Neural cell (in vitro differentiated cells): Measurements from ENCODE around the gene HTRA2. TPM values are rescaled to one million over a fixed set of nuclear protein-coding genes. Genes with fewer than 3 reads are reported as not detected.
A peak's percentile ranks its signal among the peaks of the same experiment; 100 is the strongest.

Experiments used
- H2AFZ ChIP-seq: fragments of 200-600, 300-800 bp; sonication (generic), shearing (Covaris generic); 2 replicates; pipeline ENCODE4 v1.6.0; 2014; ENCODE audit warnings: low read depth, mild to moderate bottlenecking, antibody characterized with exemption, low read length, moderate library complexity
- H3F3A ChIP-seq: fragments of 200-600 bp; shearing (Covaris generic); 2 replicates; pipeline ENCODE4 v1.6.1; 2016; ENCODE audit warnings: mild to moderate bottlenecking, moderate library complexity, mixed read lengths, antibody characterized with exemption, low read length; ENCODE audit not compliant: insufficient read depth, poor library complexity, severe bottlenecking
- H3K27ac ChIP-seq: fragments of 200-600, 300-800 bp; sonication (generic), shearing (Covaris generic); 2 replicates; pipeline ENCODE4 v1.5.1; 2014; ENCODE audit warnings: mild to moderate bottlenecking, low read length, moderate library complexity
- H3K27me3 ChIP-seq: fragments of 300-800, 200-600 bp; sonication (generic), shearing (Covaris generic); 2 replicates; pipeline ENCODE4 v1.6.0; 2014; ENCODE audit warnings: mild to moderate bottlenecking, low read depth, low read length, moderate library complexity; ENCODE audit not compliant: insufficient read depth
- H3K36me3 ChIP-seq: fragments of 300-800, 200-600 bp; sonication (generic), shearing (Covaris generic); 2 replicates; pipeline ENCODE4 v1.5.1; 2014; ENCODE audit warnings: mild to moderate bottlenecking, antibody characterized with exemption, low read length, moderate library complexity; ENCODE audit not compliant: insufficient read depth
- H3K4me2 ChIP-seq: fragments of 300-800, 200-600 bp; sonication (generic), shearing (Covaris generic); 2 replicates; pipeline ENCODE4 v1.6.0; 2014; ENCODE audit warnings: mild to moderate bottlenecking, low read length
- H3K4me3 ChIP-seq: fragments of 300-800, 200-600 bp; sonication (generic), shearing (Covaris generic); 2 replicates; pipeline ENCODE4 v1.5.1; 2014; ENCODE audit warnings: mild to moderate bottlenecking, low read length, moderate library complexity
- H3K79me2 ChIP-seq: fragments of 200-600 bp; shearing (Covaris generic); replicated peaks from 2 replicates; pipeline ENCODE4 v1.6.0; 2014; ENCODE audit warnings: mild to moderate bottlenecking, low read length, moderate library complexity; ENCODE audit not compliant: insufficient read depth
- H3K9ac ChIP-seq: fragments of 300-800, 200-600 bp; sonication (generic), shearing (Covaris generic); 2 replicates; pipeline ENCODE4 v1.6.1; 2016; ENCODE audit warnings: mild to moderate bottlenecking, low read length, mixed read lengths
- H3K9me2 ChIP-seq: fragments of 200-600 bp; shearing (Covaris generic); 2 replicates; pipeline ENCODE4 v1.6.1; 2016; ENCODE audit warnings: mild to moderate bottlenecking, low read length, mixed read lengths; ENCODE audit not compliant: insufficient read depth
- H3K9me3 ChIP-seq: fragments of 200-600, 300-800 bp; sonication (generic), shearing (Covaris generic); 2 replicates; pipeline ENCODE4 v1.6.1; 2016; ENCODE audit warnings: mild to moderate bottlenecking, mixed run types, low read length, moderate library complexity, mixed read lengths
- H4K20me1 ChIP-seq: fragments of 200-600 bp; shearing (Covaris generic); 2 replicates; pipeline ENCODE4 v1.6.1; 2016; ENCODE audit warnings: mild to moderate bottlenecking, mixed run types; ENCODE audit not compliant: insufficient read depth
- EP300 ChIP-seq: fragments of 450-650 bp; conservative IDR thresholded peaks from 2 replicates; pipeline ENCODE4 v1.6.1; 2014; ENCODE audit warnings: antibody characterized with exemption, mild to moderate bottlenecking, moderate library complexity; ENCODE audit not compliant: poor library complexity, severe bottlenecking
- EZH2 ChIP-seq: fragments of 200-600, 300-800 bp; shearing (Covaris generic), sonication (generic); IDR thresholded peaks from 2 replicates; pipeline ENCODE4 v1.6.1; 2014; ENCODE audit warnings: antibody characterized with exemption, low read length, borderline replicate concordance, mild to moderate bottlenecking; ENCODE audit not compliant: insufficient read depth, poor library complexity, severe bottlenecking
- MXI1 ChIP-seq: fragments of 450-650 bp; conservative IDR thresholded peaks from 2 replicates; pipeline ENCODE4 v1.6.1; 2014; ENCODE audit warnings: antibody characterized with exemption, mild to moderate bottlenecking; ENCODE audit not compliant: poor library complexity, severe bottlenecking
- POLR2AphosphoS5 ChIP-seq: IDR thresholded peaks from 2 replicates; pipeline ENCODE4 v1.6.1; 2012
- RAD21 ChIP-seq: fragments of 450-650 bp; conservative IDR thresholded peaks from 2 replicates; pipeline ENCODE4 v1.6.1; 2014; ENCODE audit warnings: antibody characterized with exemption, mild to moderate bottlenecking, moderate library complexity
- SMC3 ChIP-seq: fragments of 450-650 bp; conservative IDR thresholded peaks from 2 replicates; pipeline ENCODE4 v1.6.1; 2014; ENCODE audit warnings: antibody characterized with exemption, mild to moderate bottlenecking, moderate library complexity; ENCODE audit not compliant: poor library complexity
- TAF1 ChIP-seq: IDR thresholded peaks from 2 replicates; pipeline ENCODE4 v1.6.1; 2012; ENCODE audit warnings: low read depth
- polyA plus RNA-seq: library from polyadenylated mRNA; depleted of rRNA; stranded (reverse); fragments of >200 nt; gene quantifications from 2 replicates; pipeline ENCODE4 v1.2.3, GENCODE V29; 2014
- TF ChIP-seq, protein P1 (sequence below): fragments of 450-650 bp; IDR thresholded peaks from 2 replicates; pipeline ENCODE4 v1.5.1; 2014; ENCODE audit warnings: antibody characterized with exemption, mild to moderate bottlenecking, moderate library complexity; ENCODE audit not compliant: poor library complexity, severe bottlenecking
- TF ChIP-seq, protein P2 (sequence below): IDR thresholded peaks from 2 replicates; pipeline ENCODE4 v1.6.1; 2012; ENCODE audit warnings: borderline replicate concordance

The HTRA2 gene
- polyA plus RNA-seq, 1 donor from 2014 or later, result 126 TPM

DNA sequence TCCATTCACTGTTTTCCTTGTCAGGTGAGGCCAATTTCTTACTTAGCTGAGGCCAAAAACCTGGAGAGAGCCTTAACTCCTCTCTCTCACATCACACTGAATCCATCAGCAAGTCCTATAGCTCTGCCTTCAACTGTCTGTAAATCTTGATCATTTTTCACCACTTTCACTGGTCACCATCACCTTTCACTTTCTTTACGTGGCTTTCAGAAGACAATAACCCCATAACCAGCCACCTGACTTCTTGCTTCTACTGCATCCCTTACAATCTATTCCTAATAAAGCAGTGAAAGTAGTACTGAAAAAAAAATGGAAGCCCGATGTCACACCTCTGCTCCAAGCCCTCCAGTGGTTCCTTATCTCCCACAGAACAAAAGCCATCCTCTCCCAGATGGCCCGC, 16.3 kb downstream of the HTRA2 start:
- Histone ChIP-seq H4K20me1 (no peaks in the 10 kb centered on the region), H3K27me3 (peaks cover 30% of the 10 kb centered on the region), H3F3A (no peaks in the 10 kb centered on the region), H3K9ac (no peak overlapping the region), H2AFZ (no peak overlapping the region), H3K79me2 (no peaks in the 10 kb centered on the region), H3K27ac (no peak overlapping the region), H3K4me2 (no peak overlapping the region), H3K4me3 (no peak overlapping the region), H3K36me3 (no peaks in the 10 kb centered on the region), H3K9me3 (no peaks in the 10 kb centered on the region), H3K9me2 (no peaks in the 10 kb centered on the region)
- no peak for TF ChIP-seq MXI1
- no peak for TF ChIP-seq SMC3
- TF ChIP-seq, protein P1, sequence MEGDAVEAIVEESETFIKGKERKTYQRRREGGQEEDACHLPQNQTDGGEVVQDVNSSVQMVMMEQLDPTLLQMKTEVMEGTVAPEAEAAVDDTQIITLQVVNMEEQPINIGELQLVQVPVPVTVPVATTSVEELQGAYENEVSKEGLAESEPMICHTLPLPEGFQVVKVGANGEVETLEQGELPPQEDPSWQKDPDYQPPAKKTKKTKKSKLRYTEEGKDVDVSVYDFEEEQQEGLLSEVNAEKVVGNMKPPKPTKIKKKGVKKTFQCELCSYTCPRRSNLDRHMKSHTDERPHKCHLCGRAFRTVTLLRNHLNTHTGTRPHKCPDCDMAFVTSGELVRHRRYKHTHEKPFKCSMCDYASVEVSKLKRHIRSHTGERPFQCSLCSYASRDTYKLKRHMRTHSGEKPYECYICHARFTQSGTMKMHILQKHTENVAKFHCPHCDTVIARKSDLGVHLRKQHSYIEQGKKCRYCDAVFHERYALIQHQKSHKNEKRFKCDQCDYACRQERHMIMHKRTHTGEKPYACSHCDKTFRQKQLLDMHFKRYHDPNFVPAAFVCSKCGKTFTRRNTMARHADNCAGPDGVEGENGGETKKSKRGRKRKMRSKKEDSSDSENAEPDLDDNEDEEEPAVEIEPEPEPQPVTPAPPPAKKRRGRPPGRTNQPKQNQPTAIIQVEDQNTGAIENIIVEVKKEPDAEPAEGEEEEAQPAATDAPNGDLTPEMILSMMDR, result no peak
- no peak for TF ChIP-seq TAF1
- TF ChIP-seq EP300, result no peak
- no peak for TF ChIP-seq RAD21
- TF ChIP-seq, protein P2, sequence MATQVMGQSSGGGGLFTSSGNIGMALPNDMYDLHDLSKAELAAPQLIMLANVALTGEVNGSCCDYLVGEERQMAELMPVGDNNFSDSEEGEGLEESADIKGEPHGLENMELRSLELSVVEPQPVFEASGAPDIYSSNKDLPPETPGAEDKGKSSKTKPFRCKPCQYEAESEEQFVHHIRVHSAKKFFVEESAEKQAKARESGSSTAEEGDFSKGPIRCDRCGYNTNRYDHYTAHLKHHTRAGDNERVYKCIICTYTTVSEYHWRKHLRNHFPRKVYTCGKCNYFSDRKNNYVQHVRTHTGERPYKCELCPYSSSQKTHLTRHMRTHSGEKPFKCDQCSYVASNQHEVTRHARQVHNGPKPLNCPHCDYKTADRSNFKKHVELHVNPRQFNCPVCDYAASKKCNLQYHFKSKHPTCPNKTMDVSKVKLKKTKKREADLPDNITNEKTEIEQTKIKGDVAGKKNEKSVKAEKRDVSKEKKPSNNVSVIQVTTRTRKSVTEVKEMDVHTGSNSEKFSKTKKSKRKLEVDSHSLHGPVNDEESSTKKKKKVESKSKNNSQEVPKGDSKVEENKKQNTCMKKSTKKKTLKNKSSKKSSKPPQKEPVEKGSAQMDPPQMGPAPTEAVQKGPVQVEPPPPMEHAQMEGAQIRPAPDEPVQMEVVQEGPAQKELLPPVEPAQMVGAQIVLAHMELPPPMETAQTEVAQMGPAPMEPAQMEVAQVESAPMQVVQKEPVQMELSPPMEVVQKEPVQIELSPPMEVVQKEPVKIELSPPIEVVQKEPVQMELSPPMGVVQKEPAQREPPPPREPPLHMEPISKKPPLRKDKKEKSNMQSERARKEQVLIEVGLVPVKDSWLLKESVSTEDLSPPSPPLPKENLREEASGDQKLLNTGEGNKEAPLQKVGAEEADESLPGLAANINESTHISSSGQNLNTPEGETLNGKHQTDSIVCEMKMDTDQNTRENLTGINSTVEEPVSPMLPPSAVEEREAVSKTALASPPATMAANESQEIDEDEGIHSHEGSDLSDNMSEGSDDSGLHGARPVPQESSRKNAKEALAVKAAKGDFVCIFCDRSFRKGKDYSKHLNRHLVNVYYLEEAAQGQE, result no peak
- no peak for TF ChIP-seq POLR2AphosphoS5

DNA sequence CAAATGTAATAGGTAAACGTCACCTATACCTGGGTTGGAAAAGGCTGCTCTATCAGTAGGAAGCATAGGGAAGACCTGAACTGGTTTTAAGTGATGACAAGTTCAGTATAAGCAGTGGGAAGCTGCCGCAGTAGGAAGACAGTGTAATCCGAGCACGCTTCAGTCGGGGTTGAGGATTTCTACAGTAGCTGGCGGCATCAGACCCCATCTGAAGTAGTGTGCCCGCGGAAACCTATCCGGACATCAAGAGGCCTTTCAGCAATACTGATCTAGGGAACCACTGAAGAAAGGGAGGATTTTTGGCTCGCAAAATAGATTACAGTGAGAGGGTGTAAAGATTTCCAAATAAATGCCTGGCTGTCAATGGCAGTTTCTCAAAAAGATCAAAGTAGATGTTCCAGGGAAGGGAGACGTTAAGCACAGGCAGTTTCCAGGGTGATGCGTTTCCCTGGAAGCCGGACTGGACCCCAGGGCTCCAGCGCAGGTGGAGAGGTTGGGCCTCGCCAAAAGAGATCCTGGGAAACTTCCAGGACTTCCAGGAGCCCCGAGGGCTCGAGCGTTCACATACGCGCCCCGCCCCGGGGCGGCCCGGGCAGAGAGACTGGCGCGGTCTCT, 18.7 kb downstream of the HTRA2 start:
- Histone ChIP-seq H3K27ac (no peak overlapping the region), H3K36me3 (no peaks in the 10 kb centered on the region), H3F3A (no peaks in the 10 kb centered on the region), H3K9me3 (no peaks in the 10 kb centered on the region), H3K79me2 (no peaks in the 10 kb centered on the region), H3K4me3 (peak overlapping the region; percentile 55), H3K27me3 (peaks cover 30% of the 10 kb centered on the region), H3K9ac (no peak overlapping the region), H3K9me2 (no peaks in the 10 kb centered on the region), H4K20me1 (no peaks in the 10 kb centered on the region), H2AFZ (no peak overlapping the region), H3K4me2 (no peak overlapping the region)
- TF ChIP-seq TAF1 (no peak), EZH2 (no peak), MXI1 (no peak), POLR2AphosphoS5 (no peak), RAD21 (no peak), SMC3 (no peak), EP300 (no peak)
- TF ChIP-seq, protein P1, result no peak
- TF ChIP-seq, protein P2, result no peak
